AG09319 (cell line): ENCODE results near the gene HSD3B7.
A peak's percentile ranks its signal among the peaks of the same experiment; 100 is the strongest.

ENCODE experiments used
- DNase-seq: peaks from one replicate; pipeline ENCODE4 v3.0.0-alpha.2; 2010; ENCODE audit warnings: low read depth; ENCODE audit errors: extremely low read depth
- CTCF ChIP-seq: IDR thresholded peaks from 2 replicates; pipeline ENCODE4 v1.5.1; 2011; ENCODE audit warnings: low read depth, mild to moderate bottlenecking, inconsistent platforms, low read length, moderate library complexity

Gene HSD3B7

GRCh38 chr16:30997725-30998711 is 13.0 kb downstream of the HSD3B7 start:
- no peak for TF ChIP-seq CTCF
- DNase-seq: peak; percentile 45

GRCh38 chr16:30998852-30999761 is 14.1 kb downstream of the HSD3B7 start:
- TF ChIP-seq CTCF: no peak

GRCh38 chr16:31000671-31001382 is 15.8 kb downstream of the HSD3B7 start:
- no peak for TF ChIP-seq CTCF
- no peak for DNase-seq

More at GRCh38 chr16:30998852-30999761, 14.1 kb downstream of the HSD3B7 start:
- DNase-seq: no peak

GRCh38 chr16:31001507-31002249 is 16.7 kb downstream of the HSD3B7 start:
- TF ChIP-seq CTCF: no peak
- DNase-seq: no peak

GRCh38 chr16:31002250-31002700 is 17.3 kb downstream of the HSD3B7 start:
- DNase-seq: no peak
- TF ChIP-seq CTCF: no peak

GRCh38 chr16:31002862-31003341 is 17.9 kb downstream of the HSD3B7 start:
- no peak for TF ChIP-seq CTCF
- no peak for DNase-seq
